ENCODE results near the gene KRT25. TPM values are rescaled to one million over a fixed set of nuclear protein-coding genes. Genes with fewer than 3 reads are reported as not detected.

Gene KRT25
- total RNA-seq, 4 donors from 2014 or later = not detected

DNA sequence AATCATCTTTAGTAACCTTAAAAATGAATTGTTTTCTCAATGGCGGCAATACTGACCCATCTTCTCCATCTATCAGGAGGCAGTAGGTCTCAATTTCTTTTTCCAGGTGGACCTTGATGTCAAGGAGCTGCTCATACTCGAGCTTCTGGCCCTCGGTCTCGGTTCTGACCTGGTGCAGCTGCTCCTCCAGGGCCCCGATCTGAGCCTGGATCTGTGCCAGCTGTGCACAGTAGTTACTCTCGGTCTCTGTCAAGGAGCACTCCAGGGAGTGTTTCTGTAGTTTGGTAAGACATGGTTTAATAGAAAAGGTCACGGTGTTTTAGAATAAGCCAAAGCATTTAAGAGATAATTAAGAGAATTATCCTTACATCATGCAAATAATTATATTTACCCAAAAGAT is 22.3 kb upstream of the KRT25 start:
- WGBS, 2 donors = 73 to 81% methylated on average over 6 to 7 of the region's 7 CpGs

DNA sequence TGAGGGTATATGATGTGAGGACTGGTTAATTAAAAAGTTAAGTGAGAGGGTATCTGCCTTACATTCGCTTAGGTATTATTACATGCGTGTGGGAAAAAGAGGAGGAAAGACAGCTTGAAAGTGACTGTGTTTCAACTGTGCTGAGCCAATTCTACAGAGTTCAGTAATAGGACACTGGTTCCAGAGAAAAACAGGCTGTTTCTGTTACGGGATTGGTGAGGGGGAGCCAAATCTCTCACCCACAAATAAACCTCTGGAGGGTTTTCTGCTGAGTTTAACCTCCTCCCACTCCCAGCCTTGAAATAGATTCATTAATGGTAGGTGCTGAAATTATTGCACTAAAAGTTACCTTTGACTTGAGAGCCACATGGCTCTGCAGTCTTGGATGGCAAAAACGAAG is 20.8 kb upstream of the KRT25 start:
- TF ChIP-seq, protein P1, sequence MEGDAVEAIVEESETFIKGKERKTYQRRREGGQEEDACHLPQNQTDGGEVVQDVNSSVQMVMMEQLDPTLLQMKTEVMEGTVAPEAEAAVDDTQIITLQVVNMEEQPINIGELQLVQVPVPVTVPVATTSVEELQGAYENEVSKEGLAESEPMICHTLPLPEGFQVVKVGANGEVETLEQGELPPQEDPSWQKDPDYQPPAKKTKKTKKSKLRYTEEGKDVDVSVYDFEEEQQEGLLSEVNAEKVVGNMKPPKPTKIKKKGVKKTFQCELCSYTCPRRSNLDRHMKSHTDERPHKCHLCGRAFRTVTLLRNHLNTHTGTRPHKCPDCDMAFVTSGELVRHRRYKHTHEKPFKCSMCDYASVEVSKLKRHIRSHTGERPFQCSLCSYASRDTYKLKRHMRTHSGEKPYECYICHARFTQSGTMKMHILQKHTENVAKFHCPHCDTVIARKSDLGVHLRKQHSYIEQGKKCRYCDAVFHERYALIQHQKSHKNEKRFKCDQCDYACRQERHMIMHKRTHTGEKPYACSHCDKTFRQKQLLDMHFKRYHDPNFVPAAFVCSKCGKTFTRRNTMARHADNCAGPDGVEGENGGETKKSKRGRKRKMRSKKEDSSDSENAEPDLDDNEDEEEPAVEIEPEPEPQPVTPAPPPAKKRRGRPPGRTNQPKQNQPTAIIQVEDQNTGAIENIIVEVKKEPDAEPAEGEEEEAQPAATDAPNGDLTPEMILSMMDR (IDR thresholded peaks at IDR 0.05) = no peak
- no peak for TF ChIP-seq POLR2A (IDR thresholded peaks at IDR 0.05)
- Histone ChIP-seq H3K36me3 (no peaks in the 10 kb centered on the region), H3K27ac (no peak overlapping the region), H3K9me3 (no peaks in the 10 kb centered on the region), H3K4me3 (no peak overlapping the region), H3K4me1 (peaks cover 0 to 7% (median 0%) of the 10 kb centered on the region in 3 donors), H3K27me3 (peaks cover 0 to 86% (median 0%) of the 10 kb centered on the region in 4 donors)
- no peak for DNase-seq
- 66 to 87% methylated on average over 4 of the region's 4 CpGs for WGBS, 2 donors
- intact Hi-C loops (cut with DNase I) = no loop called here

More for the DNA sequence above, 22.3 kb upstream of the KRT25 start:
- DNase-seq = no peak
- Histone ChIP-seq H3K27ac (no peak overlapping the region), H3K9me3 (no peaks in the 10 kb centered on the region), H3K4me3 (no peak overlapping the region), H3K27me3 (peaks cover 0 to 80% (median 0%) of the 10 kb centered on the region in 4 donors), H3K4me1 (peaks cover 0 to 7% (median 0%) of the 10 kb centered on the region in 3 donors), H3K36me3 (no peaks in the 10 kb centered on the region)
- TF ChIP-seq, protein P1 (IDR thresholded peaks at IDR 0.05) = no peak
- no peak for TF ChIP-seq POLR2A (IDR thresholded peaks at IDR 0.05)
- intact Hi-C loops (cut with DNase I) = no loop called here

DNA sequence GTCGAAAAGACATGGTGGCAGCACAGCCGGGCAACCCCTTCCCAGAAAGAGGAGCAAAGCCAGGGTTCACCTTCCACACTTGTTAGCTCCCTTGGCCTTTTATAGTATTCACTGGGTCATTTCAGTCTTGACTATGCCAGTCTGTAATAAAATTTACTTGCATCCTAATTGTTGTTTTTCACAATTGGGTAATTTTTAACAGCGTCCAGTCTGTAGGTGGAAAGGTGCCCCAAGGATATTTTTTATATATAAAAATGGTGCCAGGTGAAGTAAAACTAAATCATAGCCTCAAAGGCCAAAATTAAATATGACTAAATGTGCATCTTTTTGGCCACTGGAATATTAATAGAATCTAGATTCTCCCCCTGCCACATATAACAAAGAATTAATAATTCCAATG is 17.0 kb upstream of the KRT25 start, which contains the start of gene KRT26:
TSS of gene KRT26 (minus strand) at position 101 of the 400 bp plus-strand sequence. CDS start at position 13, 88 bp downstream.
- peaks cover 0 to 60% (median 0%) of the 10 kb centered on the region in 4 donors for H3K27me3 ChIP-seq
- H3K4me3 ChIP-seq = no peak within 1 kb of the TSS
- DNase-seq = no peak
- H3K4me1 ChIP-seq = no peaks in the 10 kb centered on the region
- no peaks in the 10 kb centered on the region for H3K36me3 ChIP-seq
- no peak within 1 kb of the TSS for H3K27ac ChIP-seq
- TF ChIP-seq, protein P1 (IDR thresholded peaks at IDR 0.05) = no peak
- TF ChIP-seq POLR2A (IDR thresholded peaks at IDR 0.05) = no peak
- intact Hi-C loops (cut with DNase I) = no loop called here
- WGBS, 2 donors = 73 to 80% methylated on average over 3 of the region's 3 CpGs
- no peaks in the 10 kb centered on the region for H3K9me3 ChIP-seq

DNA sequence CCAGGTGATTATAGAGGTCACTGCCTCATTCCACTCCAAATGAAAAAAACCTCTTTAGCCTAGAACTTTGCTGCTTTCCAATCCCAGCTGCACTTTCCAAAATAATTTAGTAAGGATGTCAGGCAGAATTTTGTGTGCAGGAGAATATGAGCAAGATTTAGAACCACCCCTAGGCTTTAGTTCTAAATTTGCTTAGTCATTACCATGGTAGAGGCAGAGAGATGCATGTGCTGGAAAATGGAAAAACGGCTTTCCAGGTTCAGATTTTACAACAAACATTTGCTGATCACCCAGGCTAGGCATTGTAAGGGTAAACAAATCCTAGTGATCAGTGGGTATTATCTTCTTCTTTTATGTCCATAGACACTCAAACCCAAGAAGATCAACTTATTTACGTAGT is 10.5 kb upstream of the KRT25 start:
- H3K4me1 ChIP-seq = no peaks in the 10 kb centered on the region
- intact Hi-C loops (cut with DNase I) = no loop called here
- 76 to 85% methylated on average over 2 of the region's 2 CpGs for WGBS, 2 donors
- peaks cover 0 to 28% (median 16%) of the 10 kb centered on the region in 3 donors for H3K9me3 ChIP-seq
- no peak for DNase-seq
- no peaks in the 10 kb centered on the region for H3K36me3 ChIP-seq
- H3K4me3 ChIP-seq = no peak overlapping the region
- H3K27ac ChIP-seq = no peak overlapping the region
- TF ChIP-seq, protein P1 (IDR thresholded peaks at IDR 0.05) = no peak
- no peak for TF ChIP-seq POLR2A (IDR thresholded peaks at IDR 0.05)
- H3K27me3 ChIP-seq = peaks cover 0 to 20% (median 0%) of the 10 kb centered on the region in 4 donors

DNA sequence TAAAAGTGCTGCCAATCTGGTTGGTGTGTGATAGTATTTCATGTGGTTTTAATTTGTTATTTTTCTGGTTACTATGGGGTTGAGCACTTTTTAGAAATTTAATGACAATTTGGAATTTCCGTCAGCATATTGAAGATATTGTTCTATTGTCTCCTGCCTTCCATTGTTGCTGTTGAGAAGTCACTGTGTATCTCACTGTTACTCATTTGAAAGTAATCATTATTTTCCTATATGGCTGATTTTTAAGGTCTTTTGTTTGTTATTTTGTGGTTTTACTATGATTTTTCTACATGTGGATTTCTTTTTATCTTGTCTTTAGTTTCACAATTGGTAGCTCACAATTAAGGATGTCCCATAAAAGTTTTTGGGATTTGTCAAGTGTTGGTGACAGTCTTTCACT is 8.6 kb upstream of the KRT25 start:
- Histone ChIP-seq H3K27me3 (peaks cover 0 to 16% (median 0%) of the 10 kb centered on the region in 4 donors), H3K27ac (no peak overlapping the region), H3K36me3 (no peaks in the 10 kb centered on the region), H3K4me1 (no peaks in the 10 kb centered on the region), H3K9me3 (peaks cover 0 to 40% (median 29%) of the 10 kb centered on the region in 3 donors), H3K4me3 (no peak overlapping the region)
- TF ChIP-seq, protein P1 (IDR thresholded peaks at IDR 0.05) = no peak
- no peak for TF ChIP-seq POLR2A (IDR thresholded peaks at IDR 0.05)
- 75 to 94% methylated on average over 1 of the region's 1 CpG for WGBS, 2 donors
- intact Hi-C loops (cut with DNase I) = no loop called here
- no peak for DNase-seq

Measured in esophagus squamous epithelium (tissue), 5 donors.